Activated CD4-positive, alpha-beta T cell treated with anti-CD3 and anti-CD28 coated beads, Interleukin-2, Interleukin-6, amounts not matched to agents 100 ng/mL and 50 ng/mL, durations not matched to agents 16 hours and 8 hours (primary cell): Measurements from ENCODE around the gene TAS2R10.
"Not testable (repeated sequence)": the region's sequence is repeated elsewhere in the genome, so short reads cannot be mapped to it uniquely, and the experiment has no call there.

Source experiments
- DNase-seq: peaks from one replicate; pipeline ENCODE4 v3.0.0-alpha.2; 2020

Gene TAS2R10

GRCh38 chr12:10826258-10826657, at the start of gene TAS2R10:
TAS2R10 (minus strand) TSS chr12:10826358; CDS start chr12:10826269, 89 bp downstream.
- no peak for DNase-seq

- DNase-seq: no peak
Measured at GRCh38 chr12:10873378-10873777, 47.2 kb upstream of the TAS2R10 start.

GRCh38 chr12:10867381-10867780, 41.2 kb upstream of the TAS2R10 start:
- DNase-seq: no peak

- no peak for DNase-seq
Measured at GRCh38 chr12:10863512-10864218, 37.5 kb upstream of the TAS2R10 start.

- no peak for DNase-seq
Measured at GRCh38 chr12:10861366-10861765, 35.2 kb upstream of the TAS2R10 start.

- no peak for DNase-seq
Measured at GRCh38 chr12:10855807-10856206, 29.6 kb upstream of the TAS2R10 start.

- DNase-seq: no peak
Measured at GRCh38 chr12:10853776-10854175, 27.6 kb upstream of the TAS2R10 start.

GRCh38 chr12:10851243-10851858, 25.2 kb upstream of the TAS2R10 start:
- DNase-seq: no peak

GRCh38 chr12:10849425-10849878, 23.3 kb upstream of the TAS2R10 start, which contains the start of gene PRR4:
PRR4 (minus strand) TSS chr12:10849475; CDS start chr12:10849437, 38 bp downstream.
- DNase-seq: peak; percentile 13

GRCh38 chr12:10847744-10848143, 21.6 kb upstream of the TAS2R10 start:
- DNase-seq: no peak

- no peak for DNase-seq
Measured at GRCh38 chr12:10842862-10843261, 16.7 kb upstream of the TAS2R10 start.

GRCh38 chr12:10838461-10838860, 12.3 kb upstream of the TAS2R10 start:
- DNase-seq: no peak

- DNase-seq: no peak
Measured at GRCh38 chr12:10829994-10830393, 3.8 kb upstream of the TAS2R10 start.

- no peak for DNase-seq
Measured at GRCh38 chr12:10824957-10825356, 1.2 kb downstream of the TAS2R10 start.

- DNase-seq: no peak
Measured at GRCh38 chr12:10811883-10812536, 14.1 kb downstream of the TAS2R10 start.

- DNase-seq: no peak
Measured at GRCh38 chr12:10810068-10810467, 16.1 kb downstream of the TAS2R10 start, which contains the start of gene TAS2R9. TAS2R9 (minus strand) TSS chr12:10810168; CDS start chr12:10810075, 93 bp downstream.

GRCh38 chr12:10807186-10807585, 19.0 kb downstream of the TAS2R10 start, which contains the start of gene TAS2R8:
TAS2R8 (minus strand) TSS chr12:10807286; CDS start chr12:10806980, 306 bp downstream.
- DNase-seq: no peak

- DNase-seq: no peak
Measured at GRCh38 chr12:10802587-10802986, 23.6 kb downstream of the TAS2R10 start, which contains the start of gene TAS2R7. TAS2R7 (minus strand) TSS chr12:10802627; CDS start chr12:10802570, 57 bp downstream.

- DNase-seq: no peak
Measured at GRCh38 chr12:10801741-10802140, 24.4 kb downstream of the TAS2R10 start.

- DNase-seq: no peak
Measured at GRCh38 chr12:10794222-10794621, 31.9 kb downstream of the TAS2R10 start.

GRCh38 chr12:10791769-10792168, 34.4 kb downstream of the TAS2R10 start:
- not testable (repeated sequence) for DNase-seq

GRCh38 chr12:10783252-10783651, 42.9 kb downstream of the TAS2R10 start:
- no peak for DNase-seq

GRCh38 chr12:10779103-10779502, 47.1 kb downstream of the TAS2R10 start:
- no peak for DNase-seq
